22Rv1 (cell line): ENCODE data around the gene IRF1.

Experiments
- H3K27ac ChIP-seq: fragments of 450-650 bp; 2 replicates; pipeline ENCODE4 v1.5.1; 2017
- CTCF ChIP-seq: fragments of 450-650 bp; IDR thresholded peaks from 2 replicates; pipeline ENCODE4 v1.5.1; 2017; ENCODE audit warnings: mild to moderate bottlenecking
- ZFX ChIP-seq: fragments of 450-650 bp; IDR thresholded peaks from 2 replicates; pipeline ENCODE4 v1.6.1; 2017; ENCODE audit warnings: antibody characterized with exemption, borderline replicate concordance

Gene IRF1

DNA sequence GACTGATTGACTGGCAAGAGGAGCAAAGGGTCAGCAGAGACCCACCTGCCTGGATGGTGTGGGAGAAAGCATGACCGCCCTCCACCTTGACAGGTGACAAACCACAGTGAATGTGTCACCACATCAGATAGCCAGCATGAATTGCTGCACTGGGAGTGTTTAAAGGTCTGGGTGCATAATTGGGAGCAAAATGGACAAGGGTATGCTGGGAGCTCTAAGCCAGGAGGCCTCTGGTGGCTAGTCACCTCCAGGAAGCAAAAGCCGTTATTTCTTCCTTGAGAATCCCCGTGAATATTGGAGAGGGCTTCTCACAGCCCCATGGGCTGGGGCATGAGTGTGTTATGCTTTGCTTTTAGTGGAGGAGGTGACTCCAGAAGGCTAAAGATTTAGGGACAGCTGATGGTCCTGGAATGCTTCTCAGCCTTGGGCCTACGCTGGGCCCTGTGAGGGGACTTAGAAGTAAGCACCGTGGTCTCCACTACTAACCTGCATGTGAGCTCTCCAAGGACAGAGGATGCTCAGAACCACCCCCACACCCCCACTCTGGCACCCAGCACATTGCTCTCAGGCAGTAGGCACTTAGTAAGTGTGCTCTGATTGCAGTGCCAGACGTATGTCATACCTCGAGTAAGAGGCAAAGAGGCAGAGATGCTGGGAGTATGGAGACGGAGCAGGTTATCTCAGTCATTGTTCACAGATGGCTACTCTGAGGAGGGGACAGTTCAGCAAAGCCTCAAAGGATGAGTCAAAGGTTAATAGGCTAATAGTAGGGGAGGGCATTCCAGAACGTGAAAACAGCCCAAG is 9.1 kb upstream of the IRF1 start:
- no peak overlapping the region for H3K27ac ChIP-seq
- TF ChIP-seq ZFX (no peak), CTCF (no peak)

- TF ChIP-seq CTCF (no peak), ZFX (no peak)
- H3K27ac ChIP-seq: no peak overlapping the region
Observed at GRCh38 chr5:132498686-132499271, 8.2 kb upstream of the IRF1 start.

DNA sequence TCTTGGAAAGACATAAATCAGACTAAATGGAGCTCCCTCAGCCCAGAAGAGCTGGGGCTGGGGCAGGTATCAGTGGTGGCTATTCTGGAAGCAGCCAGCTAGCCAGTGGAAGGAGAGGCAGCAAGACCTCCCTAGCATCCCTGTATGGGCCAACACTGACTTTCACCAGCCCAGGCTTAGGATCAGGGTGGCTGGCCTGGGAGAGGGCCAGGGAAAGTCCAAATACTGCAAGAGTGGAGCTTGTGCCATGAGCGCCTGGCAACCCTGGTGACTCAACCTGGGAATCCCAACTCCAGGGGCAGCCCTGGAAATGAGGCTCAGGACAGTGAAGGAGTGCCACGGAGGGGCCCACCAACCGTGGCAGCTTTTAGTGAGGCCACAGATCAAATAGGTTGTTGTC is 7.6 kb upstream of the IRF1 start:
- TF ChIP-seq ZFX (no peak), CTCF (no peak)
- no peak overlapping the region for H3K27ac ChIP-seq

DNA sequence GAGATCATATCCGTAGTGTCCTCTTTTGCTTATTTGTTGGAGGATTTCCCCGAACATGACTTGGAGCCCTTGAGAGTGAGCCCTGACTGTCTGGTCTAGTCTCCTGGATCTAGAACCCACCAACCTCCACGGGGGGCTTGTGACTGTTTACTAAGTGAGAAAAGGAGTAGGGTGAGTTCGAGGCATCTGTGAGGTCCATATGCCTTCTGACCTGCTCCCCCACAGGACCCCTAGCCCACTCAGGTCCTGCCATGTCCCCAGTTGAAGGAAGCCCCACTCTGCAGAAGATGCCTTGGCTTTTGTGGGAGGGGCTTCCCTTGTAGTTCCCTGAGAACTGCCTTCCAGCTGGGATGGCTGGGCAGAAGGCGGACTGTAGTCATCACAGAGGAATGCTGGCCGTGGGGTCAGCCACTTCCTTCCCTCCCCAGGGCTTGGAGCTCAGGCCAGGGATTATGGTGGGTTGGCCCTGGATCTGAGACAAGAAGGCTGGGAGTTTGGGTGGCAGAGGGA is 7.0 kb upstream of the IRF1 start:
- H3K27ac ChIP-seq: no peak overlapping the region
- no peak for TF ChIP-seq CTCF
- no peak for TF ChIP-seq ZFX

DNA sequence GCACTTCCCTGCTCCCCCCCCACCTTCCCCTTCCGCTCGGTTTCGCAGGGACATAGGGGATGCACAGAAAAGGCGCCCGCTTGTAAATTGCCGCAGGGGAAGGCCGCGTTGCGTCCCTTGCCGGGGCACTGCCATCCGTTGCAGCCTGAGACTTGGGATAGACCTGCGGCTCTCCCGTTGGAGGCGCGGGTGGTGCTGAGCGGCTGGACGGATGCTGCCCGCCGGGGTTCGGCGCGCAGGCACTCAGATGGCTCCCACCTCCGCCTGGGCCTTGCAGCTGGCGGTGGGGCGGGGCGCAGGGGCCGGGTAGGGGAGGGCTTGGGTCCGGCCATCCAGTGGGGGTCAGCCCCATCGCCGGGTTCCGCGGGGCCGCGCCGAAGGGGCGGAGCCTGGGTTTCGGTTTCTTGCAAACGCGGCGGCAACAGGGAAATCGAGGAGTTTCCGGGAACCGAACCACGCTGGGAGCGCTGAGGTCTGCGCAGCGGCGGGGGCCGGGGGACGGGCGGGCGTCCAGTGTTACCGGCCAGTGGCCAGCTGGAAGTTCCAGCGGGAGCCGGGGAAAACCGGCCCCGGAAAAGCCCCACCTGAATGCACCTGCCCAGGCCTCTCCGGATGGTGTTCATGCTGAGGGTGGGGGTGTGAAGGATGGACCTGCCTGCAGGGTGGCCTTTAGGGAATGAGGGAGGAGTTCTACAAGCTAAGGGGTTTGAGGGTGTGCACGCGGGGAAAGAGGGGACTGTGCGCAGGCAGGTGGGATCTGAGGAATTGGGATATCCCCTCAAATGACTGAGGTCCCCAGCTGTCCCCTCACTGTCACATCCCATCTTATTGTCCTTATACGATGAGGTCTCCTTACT is 6.3 kb upstream of the IRF1 start:
- TF ChIP-seq CTCF (no peak), ZFX (no peak)
- H3K27ac ChIP-seq: peak overlapping the region; percentile 71

GRCh38 chr5:132496191-132496630 is 5.6 kb upstream of the IRF1 start:
- TF ChIP-seq ZFX (no peak), CTCF (no peak)
- peak overlapping the region; percentile 71 for H3K27ac ChIP-seq

DNA sequence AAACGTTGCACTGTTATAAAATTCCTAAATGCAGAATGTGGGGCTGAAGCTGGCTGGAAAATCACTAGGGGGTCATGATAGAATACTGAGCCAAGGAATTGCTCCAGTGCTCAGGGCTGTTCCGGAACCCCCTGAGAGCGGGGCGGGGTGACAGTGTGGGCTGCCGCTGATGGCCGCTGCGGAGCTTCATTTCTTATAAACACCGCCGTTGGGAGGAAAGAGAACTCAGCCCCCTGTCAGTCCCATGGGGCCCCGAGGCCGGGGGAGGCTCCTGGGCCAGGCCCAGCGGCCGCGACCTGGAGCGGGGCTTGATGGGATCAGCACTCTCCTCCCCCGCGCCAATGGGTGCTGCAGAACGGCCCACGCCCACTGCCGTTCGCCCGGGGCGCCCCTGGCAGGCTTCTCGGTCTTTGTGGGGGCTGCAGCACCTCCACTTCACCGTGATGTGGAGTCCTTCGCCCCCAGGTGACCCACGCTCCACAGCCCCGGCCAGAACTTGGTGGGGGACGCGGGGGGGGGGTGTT is 5.2 kb upstream of the IRF1 start:
- H3K27ac ChIP-seq: peak overlapping the region; percentile 71
- TF ChIP-seq CTCF (no peak), ZFX (no peak)
